Hematopoietic multipotent progenitor cell (in vitro differentiated cells): ENCODE results near the gene MAP4K5. TPM values are rescaled to one million over a fixed set of nuclear protein-coding genes. Genes with fewer than 3 reads are reported as not detected.
"Not testable (repeated sequence)": the region's sequence is repeated elsewhere in the genome, so short reads cannot be mapped to it uniquely, and the experiment has no call there.

Experiments used
- DNase-seq, 3 donors: peaks; one replicate each; pipeline ENCODE4 v3.0.0-alpha.2; 2011 to 2015; ENCODE audit warnings: low read depth in 2 of 3, low spot score in 2 of 3
- total RNA-seq: library from RNA; depleted of rRNA; stranded (reverse); fragments of >200 nt; gene quantifications from one replicate; pipeline ENCODE4 v1.2.3, GENCODE V29; 2012

Gene MAP4K5
- total RNA-seq, result 64.4 TPM

DNA sequence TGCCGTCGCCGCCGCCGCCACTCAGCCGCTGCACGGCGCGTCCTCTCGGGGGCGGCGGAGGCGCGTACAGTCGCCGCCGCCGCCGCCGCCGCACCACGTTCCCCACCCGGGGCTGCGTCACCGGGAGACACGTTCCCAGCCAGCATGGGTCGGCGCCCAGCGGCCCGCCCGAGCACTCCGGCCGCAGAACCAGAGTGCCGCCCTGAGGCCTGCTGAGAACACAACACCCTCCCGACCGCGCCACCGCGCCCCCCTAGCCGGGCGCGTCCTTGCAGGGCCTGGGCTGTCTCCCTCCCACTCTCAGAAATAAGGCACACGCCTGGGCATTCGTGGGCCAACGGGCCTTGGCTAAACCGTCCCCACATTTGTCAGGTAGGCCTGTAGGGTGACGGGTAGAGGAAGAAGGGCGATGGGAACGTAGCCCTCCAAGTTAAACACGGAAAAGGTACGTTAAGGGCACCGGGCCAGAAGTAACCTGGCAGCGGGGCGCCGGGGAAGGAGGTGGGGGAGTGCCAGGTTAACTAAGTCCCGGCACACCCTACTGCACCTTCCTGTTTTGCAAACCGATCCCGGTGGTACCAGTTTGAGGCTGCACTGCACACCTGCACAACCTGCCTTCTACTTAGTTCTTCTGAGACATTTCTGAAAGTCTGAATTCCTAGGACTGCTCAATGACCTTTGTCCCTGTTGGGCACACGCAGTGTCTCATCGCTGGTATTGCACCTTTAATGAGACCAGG is at the start of gene MAP4K5:
TSS of gene MAP4K5 (minus strand) at position 68 of the 739 bp plus-strand sequence. CDS start 520 bp downstream, outside the sequence.
- peak; percentile 76 to 94 (median 94) for DNase-seq

DNA sequence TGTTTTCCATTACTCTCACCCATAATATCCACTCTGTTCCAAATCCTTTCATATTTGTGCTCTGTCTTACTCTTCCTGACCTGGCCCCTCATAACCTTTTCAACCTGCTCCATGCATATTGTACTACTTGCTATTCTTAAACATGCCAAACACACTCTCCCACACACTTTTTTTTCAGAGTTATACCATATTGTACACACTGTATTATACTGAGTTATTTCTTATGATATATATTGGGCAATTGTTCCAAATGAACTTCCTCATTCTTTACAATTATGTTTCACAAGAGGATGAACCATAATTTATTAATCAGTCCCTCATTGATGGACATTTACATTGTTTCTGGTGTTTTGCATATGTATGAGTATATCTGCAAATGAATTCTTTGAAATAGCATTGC is 46.1 kb upstream of the MAP4K5 start:
- DNase-seq, result no peak

DNA sequence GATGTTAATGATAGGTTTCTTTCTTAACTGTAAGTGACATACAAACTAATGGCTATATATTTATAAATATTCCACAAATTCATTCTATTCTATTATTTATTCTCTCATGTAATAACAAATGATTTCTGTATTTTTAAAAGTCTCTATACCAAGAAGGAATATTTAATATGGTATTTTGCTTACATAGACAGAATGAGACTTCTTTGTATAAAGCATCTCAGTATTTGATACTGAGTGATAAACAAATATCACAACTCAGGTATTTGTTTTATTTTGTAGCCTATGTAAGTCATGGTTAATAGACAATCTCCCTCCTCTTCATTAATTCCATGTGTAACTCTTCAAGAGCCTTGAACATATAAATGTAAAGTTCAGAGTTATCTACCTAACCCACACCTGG is 45.6 kb upstream of the MAP4K5 start:
- no peak for DNase-seq

DNA sequence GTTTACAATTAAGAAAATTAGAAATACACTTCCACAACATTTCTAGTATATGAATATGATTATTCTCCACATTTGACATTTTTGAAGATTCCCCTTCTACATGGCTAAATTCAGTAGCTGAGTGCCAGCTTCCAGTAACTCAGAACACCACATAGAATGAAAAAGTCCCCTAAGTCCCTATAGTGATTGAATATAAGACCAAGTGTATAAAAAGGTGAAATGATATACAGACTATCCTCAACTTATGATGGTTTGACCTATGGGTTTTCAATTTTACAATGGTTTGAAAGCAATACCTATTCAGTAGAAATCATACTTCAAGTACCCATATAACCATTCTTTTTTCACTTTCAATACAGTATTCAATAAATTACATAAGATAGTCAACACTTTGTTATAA is 43.4 kb upstream of the MAP4K5 start:
- DNase-seq, result no peak

DNA sequence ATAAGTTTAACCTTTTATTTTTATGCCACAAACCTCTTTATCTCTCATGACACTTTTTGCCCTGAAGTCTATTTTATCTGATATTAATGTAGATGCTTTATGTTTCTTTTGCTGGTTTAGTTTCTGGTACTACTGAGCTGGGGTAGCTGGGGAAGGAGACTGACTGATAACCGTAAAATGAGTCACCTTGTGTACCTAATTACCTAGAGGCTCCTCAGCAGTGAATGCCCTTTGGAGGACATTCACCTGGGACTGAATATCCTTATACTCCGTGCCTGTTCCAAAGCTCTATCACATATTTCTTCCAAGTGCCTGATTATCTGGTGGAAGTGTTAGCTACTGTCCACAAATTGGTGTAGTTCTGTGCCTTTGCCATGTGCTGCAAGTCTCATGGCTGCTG is 41.5 kb upstream of the MAP4K5 start:
- no peak for DNase-seq

DNA sequence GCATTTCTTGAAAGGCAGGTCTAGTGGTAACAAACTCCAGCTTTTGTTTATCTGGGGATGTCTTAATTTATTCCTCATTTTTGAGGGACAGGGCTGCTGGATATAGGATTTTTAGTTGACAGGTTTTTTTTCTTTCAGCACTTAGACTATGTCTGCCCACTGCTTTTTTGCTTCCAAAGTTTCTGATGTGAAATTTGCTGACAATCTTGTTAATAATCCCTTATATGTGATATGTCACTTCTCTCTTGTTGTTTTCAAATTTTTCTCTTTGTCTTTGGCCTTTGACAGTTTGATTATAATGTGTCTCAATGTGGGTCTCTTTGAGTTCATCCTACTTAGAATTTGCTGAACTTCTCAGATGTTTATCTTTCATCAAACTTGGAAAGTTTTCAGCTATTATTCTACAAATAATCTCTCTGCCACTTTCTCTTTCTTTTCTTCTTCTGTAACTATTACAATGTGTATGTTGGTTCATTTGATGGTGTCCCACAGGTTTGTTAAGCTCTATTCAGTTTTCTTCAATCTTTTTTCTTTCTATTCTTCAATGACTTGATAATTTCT is 37.4 kb upstream of the MAP4K5 start:
- DNase-seq, result peak in 1 of 3 donors; percentile 27

DNA sequence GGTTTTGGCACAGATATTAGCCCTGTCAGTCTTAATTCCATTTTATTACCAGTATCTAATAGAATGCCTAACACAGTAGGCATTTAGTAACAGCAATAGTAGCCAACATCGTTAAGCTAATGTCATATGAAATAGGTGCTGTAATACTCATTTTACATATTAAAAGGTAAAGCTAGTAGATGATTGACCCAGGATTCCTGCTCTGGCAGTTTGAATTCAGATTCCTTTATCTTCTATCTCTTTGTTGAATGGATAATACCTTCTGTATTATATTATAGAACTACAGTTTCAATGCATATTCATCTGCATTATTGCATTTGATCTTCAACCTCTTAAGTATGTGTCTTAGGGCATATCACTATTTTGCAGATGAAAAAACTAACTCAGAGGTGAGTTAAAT is 30.5 kb upstream of the MAP4K5 start:
- no peak for DNase-seq

DNA sequence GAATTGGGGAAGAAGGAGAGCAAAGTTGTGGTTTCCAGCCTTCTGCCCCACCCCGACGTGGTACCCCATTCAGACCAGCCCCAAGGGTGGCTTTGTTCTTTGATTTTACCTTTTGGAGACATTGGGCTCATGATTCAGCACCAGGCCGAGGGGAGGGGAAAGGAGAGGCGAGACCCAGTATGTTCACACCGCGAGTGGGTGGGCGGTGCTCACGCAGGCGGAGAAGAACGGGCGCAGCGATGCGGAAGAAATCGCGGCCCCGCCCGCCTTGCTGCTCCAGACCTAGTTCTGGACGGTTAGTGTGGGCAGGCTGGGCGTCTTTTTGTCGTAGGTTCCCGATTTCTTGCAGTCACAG is 28.5 kb upstream of the MAP4K5 start:
- peak in 2 of 3 donors; percentile 85 to 87 for DNase-seq

DNA sequence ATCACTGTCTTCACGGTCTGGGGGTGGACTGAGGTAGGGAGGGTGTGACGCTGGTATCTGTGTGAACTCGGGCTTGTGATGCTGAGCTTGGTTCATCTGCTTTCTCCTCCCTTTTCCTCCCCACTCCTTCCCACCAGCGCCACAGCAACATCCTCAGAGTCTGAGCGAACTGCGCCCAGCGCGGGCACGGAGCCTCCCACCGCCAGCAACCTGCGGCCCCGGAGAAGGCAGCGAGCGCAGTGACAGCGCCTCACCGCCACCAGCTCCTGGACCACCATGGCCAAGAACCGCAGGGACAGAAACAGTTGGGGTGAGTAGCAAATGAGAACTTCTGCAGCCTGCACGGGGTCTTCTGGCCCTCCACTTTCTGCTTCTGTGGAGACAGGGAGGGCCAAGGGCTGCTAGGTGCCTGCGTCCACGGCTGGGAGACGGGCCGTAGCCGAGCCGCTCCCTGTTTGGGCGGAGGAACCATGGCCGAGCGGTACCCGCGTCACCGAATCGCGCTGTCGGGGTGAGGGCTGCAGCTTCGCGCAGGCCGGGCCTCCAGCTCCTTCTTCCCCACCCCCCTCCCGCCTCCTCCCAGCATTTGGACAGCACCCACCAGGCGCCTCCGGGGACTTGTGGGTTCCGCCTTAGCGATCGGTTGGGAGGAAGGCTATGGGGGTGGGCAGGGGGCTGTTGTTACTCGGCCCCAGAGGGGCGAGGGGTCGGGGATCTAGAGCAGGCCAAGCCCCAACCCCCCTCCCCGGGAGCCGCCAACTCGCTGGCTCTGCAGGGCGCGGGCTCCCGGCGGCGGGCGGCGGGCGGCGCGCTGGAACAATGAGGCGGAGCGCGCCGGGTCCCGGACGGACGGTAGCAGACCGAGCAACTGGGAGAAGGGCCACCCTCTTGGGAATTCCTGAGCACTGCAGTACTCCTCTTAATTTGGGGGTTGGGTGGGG is 27.9 kb upstream of the MAP4K5 start, which contains the start of gene ATL1:
TSS of gene ATL1 (plus strand) at position 156 of the 941 bp plus-strand sequence. CDS start at position 277, 121 bp downstream.
- peak in 2 of 3 donors; percentile 82 to 85 for DNase-seq

DNA sequence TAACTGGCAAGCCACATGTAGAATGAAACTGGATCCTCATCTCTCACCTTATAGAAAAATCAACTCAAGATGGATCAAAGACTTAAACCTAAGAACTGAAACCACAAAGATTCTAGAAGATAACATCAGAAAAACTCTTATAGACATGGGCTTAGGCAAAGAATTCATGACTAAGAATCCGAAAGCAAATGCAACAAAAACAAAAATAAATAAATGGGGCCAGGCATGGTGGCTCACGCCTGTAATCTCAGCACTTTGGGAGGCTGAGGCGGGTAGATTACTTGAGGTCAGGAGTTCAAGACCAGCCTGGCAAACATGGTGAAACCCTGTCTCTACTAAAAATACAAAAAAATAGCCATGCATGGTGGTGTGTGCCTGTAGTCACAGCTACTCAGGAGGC is 20.4 kb upstream of the MAP4K5 start:
- DNase-seq, result not testable (repeated sequence)

DNA sequence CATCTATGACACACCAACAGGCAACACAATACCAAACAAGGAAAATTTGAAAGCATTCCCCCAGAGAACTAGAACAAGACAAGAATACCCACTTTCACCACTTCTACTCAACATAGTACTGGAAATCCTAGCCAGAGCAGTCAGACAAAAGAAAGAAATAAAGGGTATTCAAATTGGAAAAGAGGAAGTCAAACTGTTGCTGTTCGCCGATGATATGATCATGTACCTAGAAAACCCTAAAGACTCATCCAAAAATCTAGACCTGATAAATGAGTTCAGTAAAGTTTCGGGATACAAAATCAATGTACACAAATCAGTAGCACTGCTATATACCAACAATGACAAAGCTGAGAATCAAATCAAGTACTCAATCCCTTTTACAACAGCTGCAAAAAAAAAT is 19.5 kb upstream of the MAP4K5 start:
- peak in 1 of 3 donors; percentile 39 for DNase-seq

DNA sequence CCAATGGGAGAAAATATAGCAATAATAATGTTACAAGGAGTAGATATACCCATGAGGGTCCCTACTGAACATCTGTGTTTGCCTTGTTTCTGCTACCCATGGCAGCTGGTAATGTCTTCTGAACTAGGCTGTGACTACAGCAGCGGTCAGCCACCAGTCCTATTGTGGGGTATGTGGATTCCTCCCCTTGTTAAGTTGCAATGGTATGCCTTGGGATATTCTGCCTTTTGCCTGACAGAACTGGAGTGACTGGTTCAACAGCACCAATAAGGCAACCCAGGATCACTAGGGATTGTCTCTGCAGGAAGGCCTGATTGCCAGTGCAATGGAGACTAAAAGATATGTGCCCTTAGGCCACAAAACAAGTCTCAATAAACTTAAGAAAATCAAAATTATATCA is 17.9 kb upstream of the MAP4K5 start:
- no peak for DNase-seq

DNA sequence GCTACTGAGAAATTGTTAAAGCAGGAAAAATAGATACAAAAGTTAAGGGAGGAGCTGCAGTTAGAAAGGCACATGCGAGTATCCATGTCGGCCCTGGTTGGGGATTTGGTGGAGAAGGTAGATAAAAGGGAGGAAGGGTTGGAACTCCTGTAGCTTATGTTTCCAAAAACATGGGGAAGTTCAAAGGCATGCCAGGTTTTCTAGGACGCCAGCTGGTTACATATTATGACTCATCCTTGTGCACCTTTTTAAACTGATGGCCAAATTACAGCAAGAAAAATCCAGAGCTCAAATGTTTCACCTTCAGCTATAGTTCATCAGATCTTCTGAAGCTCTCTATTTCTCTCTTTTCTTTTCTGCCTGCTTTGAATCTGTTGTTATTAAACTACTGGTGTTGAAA is 13.2 kb upstream of the MAP4K5 start:
- DNase-seq, result no peak

DNA sequence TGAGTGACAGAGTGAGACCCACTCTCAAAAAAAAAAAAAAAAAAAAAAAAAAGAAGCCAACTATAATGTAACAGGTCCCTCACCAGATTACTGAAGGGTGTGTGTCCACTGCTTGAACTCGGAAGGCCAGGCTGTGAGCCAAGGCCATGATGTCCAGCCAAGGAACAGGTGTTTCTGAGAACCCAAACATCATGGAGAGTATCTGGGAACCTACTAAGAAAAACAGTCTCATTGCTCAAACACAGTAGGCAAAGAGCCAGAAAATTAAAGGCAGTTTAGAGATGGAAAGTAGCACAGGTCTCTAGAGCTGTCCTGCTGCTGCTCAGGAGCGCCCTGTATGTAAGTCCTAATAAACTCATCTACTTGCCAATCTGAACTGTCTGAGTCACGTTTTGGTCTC is 12.5 kb upstream of the MAP4K5 start:
- DNase-seq, result no peak

DNA sequence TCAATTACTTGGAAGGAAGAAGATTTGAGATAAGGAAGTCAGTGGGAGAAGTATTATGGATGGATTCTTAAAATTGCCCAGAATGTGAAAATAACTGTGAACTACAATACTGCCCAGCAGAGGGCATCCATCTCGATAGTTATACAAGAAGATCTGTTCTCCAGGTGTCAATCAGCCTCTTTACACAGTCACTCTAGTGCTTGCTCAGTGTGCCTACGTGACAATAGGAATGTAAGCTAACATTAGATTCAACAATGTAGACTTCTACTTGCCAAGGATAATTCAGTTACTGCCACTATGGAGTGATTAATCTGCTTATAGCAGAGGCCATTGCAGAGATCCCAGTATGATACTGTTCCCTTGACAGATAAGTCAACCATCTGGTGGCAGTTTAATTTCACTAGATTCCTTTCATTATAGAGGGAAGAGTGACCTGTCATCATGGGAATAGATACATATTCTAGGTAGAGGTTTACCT is 10.6 kb upstream of the MAP4K5 start:
- DNase-seq, result peak in 2 of 3 donors; percentile 51 to 69

DNA sequence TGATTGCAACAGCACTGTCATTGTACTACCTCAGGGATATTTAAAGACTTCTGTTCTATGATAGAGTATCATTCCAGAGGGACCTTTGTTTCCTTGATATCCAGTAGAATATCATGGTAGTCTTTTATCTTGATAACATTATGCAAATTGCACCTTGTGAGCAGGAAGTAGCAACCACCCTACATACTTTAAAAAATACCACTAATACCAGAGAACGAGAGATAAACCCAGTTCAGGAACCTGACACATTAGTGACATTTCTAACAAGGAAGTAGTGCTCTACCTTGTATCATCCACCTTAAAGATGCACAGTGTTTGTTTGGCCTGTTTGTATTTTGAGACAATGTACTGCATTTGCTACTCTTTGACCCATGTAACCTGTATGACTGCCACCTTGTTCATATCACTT is 8.8 kb upstream of the MAP4K5 start:
- no peak for DNase-seq

DNA sequence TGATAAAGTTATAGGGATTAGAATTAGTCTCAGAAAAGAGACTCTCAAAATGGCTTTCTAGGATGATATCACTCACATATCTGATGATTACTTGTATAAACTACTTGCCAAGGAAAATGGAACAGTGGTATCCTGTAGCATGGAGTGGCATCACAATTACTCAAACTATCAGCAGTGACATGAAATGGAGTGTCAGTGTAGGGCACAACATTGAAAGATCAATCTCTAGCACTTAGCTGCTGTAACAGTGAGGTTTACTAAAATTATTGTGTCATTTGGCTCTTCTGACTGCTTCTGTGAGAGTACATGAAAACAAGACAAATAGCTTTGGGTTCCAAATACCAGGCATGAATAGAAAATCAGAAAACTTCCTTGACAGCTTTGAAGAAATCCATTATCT is 6.7 kb upstream of the MAP4K5 start:
- DNase-seq, result no peak

DNA sequence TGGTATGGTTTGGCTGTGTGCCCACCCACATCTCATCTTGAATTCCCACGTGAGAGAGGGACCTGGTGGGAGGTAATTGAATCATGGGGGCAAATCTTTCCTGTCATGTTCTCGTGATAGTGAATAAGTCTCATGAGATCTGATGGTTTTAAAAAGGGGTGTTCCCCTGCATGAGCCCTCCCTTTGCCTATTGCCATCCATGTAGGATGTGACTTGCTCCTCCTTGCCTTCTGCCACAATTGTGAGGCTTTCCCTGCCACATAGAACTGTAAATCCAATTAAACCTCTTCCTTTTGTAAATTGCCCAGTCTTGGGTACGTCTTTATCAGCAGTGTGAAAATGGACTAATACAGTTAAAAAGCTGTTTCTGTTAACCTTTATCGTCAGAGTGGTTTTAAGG is 5.7 kb upstream of the MAP4K5 start:
- DNase-seq, result not testable (repeated sequence)

DNA sequence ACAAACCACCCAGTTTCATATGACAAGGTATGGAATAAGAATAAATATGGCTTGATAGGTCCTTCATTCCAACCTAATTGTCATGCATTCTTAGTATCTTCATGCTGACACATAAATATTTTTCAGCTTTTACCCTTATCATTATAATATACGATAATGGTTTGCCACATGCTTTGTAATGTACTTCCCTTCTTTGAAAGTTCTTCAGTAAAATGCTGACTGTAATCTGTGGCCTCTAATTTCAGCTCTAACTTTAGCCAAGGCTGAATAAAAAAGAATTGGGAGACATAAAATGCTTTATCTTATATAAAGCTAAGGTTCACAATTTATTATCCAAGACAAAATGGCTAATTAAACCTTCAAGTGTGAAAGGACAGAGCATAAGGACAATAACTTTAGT is 2.6 kb upstream of the MAP4K5 start:
- no peak for DNase-seq

DNA sequence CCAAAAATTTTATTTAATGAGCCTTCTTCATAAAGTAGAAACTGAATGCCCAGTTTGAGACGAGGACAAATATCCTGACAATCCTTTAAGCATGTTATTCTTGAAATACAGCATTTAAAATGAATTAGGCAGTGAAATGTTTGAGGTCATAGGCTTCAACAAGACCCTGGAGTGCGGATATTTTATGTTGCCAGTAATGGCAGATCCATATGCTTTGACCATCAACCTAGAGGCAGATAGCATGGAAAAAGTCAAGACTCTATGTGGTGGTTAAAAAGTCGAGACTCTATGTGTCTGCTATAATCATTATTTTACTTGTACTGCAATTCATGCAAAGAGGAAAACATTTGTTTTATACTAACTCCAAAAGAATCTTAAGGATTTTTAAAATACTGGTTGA is 2.0 kb upstream of the MAP4K5 start:
- DNase-seq, result no peak

DNA sequence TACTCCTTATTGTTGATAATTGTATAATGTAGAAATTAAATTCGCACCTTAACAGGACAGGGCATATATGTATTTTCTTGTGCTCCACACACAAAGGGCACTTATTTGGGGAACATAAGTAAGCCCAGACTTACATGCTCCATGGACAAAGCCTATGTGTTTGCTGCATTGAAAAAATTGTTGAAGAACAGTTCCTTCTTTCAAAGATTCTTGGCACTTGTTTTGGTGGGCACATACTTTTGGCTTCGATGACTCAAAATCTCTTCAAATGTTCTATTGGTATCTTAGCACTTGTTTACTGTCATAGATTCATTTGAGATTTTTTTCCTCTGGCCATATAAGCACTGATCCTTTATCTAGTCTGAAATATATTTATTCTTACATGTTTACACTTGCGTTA is 1.4 kb upstream of the MAP4K5 start:
- DNase-seq, result no peak
